ENCODE data around the gene ID1. TPM values are rescaled to one million over a fixed set of nuclear protein-coding genes. Genes with fewer than 3 reads are reported as not detected.

The ID1 gene
- total RNA-seq, 1 donor from 2014 or later: 5.8 TPM

- peaks cover 44% of the 10 kb centered on the region for H3K4me1 Mint-ChIP-seq
- DNase-seq (ENCODE audit: low read depth, low spot score): no peak
- peak overlapping the region; percentile 81 for H3K4me3 Mint-ChIP-seq
- no peaks in the 10 kb centered on the region for H3K36me3 Mint-ChIP-seq (ENCODE audit: low read depth)
- H3K27me3 Mint-ChIP-seq (ENCODE audit: low read depth): peaks cover 41% of the 10 kb centered on the region
- H3K27ac Mint-ChIP-seq (ENCODE audit: unreplicated experiment): no peak overlapping the region
- TF ChIP-seq, protein P1, sequence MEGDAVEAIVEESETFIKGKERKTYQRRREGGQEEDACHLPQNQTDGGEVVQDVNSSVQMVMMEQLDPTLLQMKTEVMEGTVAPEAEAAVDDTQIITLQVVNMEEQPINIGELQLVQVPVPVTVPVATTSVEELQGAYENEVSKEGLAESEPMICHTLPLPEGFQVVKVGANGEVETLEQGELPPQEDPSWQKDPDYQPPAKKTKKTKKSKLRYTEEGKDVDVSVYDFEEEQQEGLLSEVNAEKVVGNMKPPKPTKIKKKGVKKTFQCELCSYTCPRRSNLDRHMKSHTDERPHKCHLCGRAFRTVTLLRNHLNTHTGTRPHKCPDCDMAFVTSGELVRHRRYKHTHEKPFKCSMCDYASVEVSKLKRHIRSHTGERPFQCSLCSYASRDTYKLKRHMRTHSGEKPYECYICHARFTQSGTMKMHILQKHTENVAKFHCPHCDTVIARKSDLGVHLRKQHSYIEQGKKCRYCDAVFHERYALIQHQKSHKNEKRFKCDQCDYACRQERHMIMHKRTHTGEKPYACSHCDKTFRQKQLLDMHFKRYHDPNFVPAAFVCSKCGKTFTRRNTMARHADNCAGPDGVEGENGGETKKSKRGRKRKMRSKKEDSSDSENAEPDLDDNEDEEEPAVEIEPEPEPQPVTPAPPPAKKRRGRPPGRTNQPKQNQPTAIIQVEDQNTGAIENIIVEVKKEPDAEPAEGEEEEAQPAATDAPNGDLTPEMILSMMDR (conservative IDR thresholded peaks at IDR 0.05): no peak
- H3K9me3 Mint-ChIP-seq: no peaks in the 10 kb centered on the region
Observed at GRCh38 chr20:31602779-31603441, 2.2 kb upstream of the ID1 start.

DNA sequence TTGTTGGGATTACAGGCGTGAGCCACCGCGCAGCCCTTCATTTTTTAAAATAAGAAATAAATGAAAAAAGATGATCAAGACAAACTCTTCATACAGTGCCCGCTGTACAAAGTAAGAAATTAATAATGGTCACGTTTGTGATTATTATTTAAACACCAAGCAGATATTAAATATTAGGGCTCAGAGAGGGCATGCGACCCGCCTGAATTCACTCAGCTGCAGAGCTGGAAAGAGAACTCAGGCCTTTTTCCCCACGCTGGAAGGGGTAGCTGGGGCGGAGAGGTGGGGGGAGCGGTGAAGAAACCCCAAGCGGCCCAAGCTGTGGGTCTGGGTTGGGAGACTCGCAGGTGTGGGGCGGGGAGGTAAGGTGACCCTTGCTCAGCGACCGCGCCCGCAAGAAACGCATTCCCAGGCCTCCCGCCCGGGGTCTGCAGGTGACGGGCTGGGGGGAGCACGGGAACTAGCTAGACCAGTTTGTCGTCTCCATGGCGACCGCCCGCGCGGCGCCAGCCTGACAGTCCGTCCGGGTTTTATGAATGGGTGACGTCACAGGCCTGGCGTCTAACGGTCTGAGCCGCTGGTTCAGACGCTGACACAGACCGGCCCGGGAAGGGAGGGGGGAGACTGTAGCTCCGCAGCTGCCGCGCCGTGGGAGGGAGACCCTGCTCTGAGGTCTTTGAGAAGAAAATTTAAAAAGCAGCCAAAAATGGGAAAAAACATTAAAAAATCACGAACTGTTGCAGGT lies 1.1 kb upstream of the ID1 start:
- Mint-ChIP-seq H3K27ac (ENCODE audit: unreplicated experiment) (peak overlapping the region; percentile 90), H3K9me3 (no peaks in the 10 kb centered on the region), H3K4me3 (peak overlapping the region; percentile 92), H3K36me3 (ENCODE audit: low read depth) (no peaks in the 10 kb centered on the region), H3K27me3 (ENCODE audit: low read depth) (peaks cover 51% of the 10 kb centered on the region), H3K4me1 (peaks cover 51% of the 10 kb centered on the region)
- peak; percentile 95 for DNase-seq (ENCODE audit: low read depth, low spot score)
- TF ChIP-seq, protein P1 (conservative IDR thresholded peaks at IDR 0.05): no peak

DNA sequence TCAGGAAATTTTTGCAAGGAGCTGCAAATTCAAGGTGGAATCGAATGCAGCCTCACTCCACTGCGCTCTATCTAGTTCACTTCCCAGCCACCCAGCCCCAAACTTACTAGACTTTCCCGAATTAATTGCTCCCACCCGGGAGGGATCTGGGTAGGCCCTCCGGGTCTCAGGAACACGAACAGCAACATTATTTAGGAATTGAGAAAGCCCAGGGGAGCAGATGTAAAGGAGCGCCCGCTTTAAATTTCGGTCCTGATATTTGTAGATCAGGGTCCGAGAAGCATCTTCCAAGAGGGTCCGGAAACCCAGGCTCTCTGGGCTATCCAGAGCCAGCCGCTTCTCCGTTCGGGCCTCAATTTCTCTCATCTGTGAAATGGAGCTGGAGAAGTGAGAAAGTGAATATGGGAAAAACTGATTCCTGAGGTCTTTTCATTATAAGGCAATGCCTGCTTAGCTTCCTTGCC lies 490 bp upstream of the ID1 start:
- Mint-ChIP-seq H3K27me3 (ENCODE audit: low read depth) (peaks cover 57% of the 10 kb centered on the region), H3K4me1 (peaks cover 52% of the 10 kb centered on the region), H3K27ac (ENCODE audit: unreplicated experiment) (peak overlapping the region; percentile 90), H3K9me3 (no peaks in the 10 kb centered on the region), H3K36me3 (ENCODE audit: low read depth) (no peaks in the 10 kb centered on the region), H3K4me3 (peak overlapping the region; percentile 92)
- DNase-seq (ENCODE audit: low read depth, low spot score): no peak
- TF ChIP-seq, protein P1 (conservative IDR thresholded peaks at IDR 0.05): no peak

- peaks cover 64% of the 10 kb centered on the region for H3K27me3 Mint-ChIP-seq (ENCODE audit: low read depth)
- H3K4me3 Mint-ChIP-seq: peak overlapping the region; percentile 92
- TF ChIP-seq, protein P1 (conservative IDR thresholded peaks at IDR 0.05): peak; percentile 11
- peak; percentile 33 for DNase-seq (ENCODE audit: low read depth, low spot score)
- no peak overlapping the region for H3K27ac Mint-ChIP-seq (ENCODE audit: unreplicated experiment)
- no peaks in the 10 kb centered on the region for H3K36me3 Mint-ChIP-seq (ENCODE audit: low read depth)
- peaks cover 52% of the 10 kb centered on the region for H3K4me1 Mint-ChIP-seq
- no peaks in the 10 kb centered on the region for H3K9me3 Mint-ChIP-seq
Observed at GRCh38 chr20:31605902-31606803, 1.1 kb downstream of the ID1 start.
